Glutamatergic neuron (in vitro differentiated cells): Measurements from ENCODE around the gene TMEM38A. TPM values are rescaled to one million over a fixed set of nuclear protein-coding genes. Genes with fewer than 3 reads are reported as not detected.
A peak's percentile ranks its signal among the peaks of the same experiment; 100 is the strongest.

Experiments
- DNase-seq: peaks from one replicate; pipeline ENCODE4 v3.0.0; 2022
- H3K27ac Mint-ChIP-seq: one replicate; pipeline ENCODE4 v1.8.0; 2020; ENCODE audit warnings: mild to moderate bottlenecking, mixed read lengths, inconsistent platforms; ENCODE audit not compliant: unreplicated experiment
- H3K27me3 Mint-ChIP-seq: one replicate; pipeline ENCODE4 v1.8.0; 2020; ENCODE audit warnings: mild to moderate bottlenecking, moderate library complexity, mixed read lengths, inconsistent platforms; ENCODE audit not compliant: unreplicated experiment
- H3K36me3 Mint-ChIP-seq: one replicate; pipeline ENCODE4 v1.8.0; 2020; ENCODE audit warnings: mild to moderate bottlenecking, mixed read lengths, inconsistent platforms; ENCODE audit not compliant: unreplicated experiment
- H3K4me1 Mint-ChIP-seq: one replicate; pipeline ENCODE4 v1.8.0; 2020; ENCODE audit warnings: mild to moderate bottlenecking, low read depth, mixed read lengths, inconsistent platforms; ENCODE audit not compliant: unreplicated experiment
- H3K4me3 Mint-ChIP-seq: one replicate; pipeline ENCODE4 v1.8.0; 2020; ENCODE audit warnings: mild to moderate bottlenecking, mixed read lengths, inconsistent platforms; ENCODE audit not compliant: unreplicated experiment
- H3K9me3 Mint-ChIP-seq: one replicate; pipeline ENCODE4 v1.8.0; 2020; ENCODE audit warnings: mild to moderate bottlenecking, moderate library complexity, mixed read lengths, inconsistent platforms; ENCODE audit not compliant: unreplicated experiment
- total RNA-seq: library from RNA; stranded (reverse); fragmentation: NEBNext Ultra II Directional; extraction: Animal tissue kit (Norgen Biotek cat#: 25700); gene quantifications from one replicate; pipeline ENCODE4 v1.2.1, GENCODE V29; 2021; ENCODE audit not compliant: unreplicated experiment
- TF ChIP-seq, protein P1 (sequence below): fragments of 200-600 bp; sonication (generic); IDR thresholded peaks from one replicate; pipeline ENCODE4 v1.5.0; 2021; ENCODE audit not compliant: partially characterized antibody, unreplicated experiment

The TMEM38A gene
- total RNA-seq, 1 donor from 2014 or later: 7.1 TPM

DNA sequence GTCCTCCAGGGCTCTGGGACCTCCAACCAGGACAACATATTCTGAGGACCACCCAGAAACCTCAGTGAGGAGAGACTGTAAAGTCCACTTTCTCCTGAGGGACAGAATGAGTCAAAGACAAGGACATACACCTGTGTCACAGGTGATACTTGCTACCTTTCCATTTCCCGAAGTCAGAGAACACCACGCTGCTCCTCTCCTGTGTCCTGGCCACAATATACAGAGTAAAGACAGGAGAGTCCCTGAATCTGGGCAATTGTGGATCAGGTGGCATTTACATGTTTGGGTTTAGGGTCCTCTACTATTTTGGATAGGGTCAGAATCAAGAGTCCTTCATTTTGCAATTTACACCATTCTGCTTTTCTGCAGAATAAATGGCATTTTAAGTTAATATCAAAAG is 37.9 kb upstream of the TMEM38A start:
- no peak for DNase-seq
- peaks cover 30% of the 10 kb centered on the region for H3K4me1 Mint-ChIP-seq
- TF ChIP-seq, protein P1, sequence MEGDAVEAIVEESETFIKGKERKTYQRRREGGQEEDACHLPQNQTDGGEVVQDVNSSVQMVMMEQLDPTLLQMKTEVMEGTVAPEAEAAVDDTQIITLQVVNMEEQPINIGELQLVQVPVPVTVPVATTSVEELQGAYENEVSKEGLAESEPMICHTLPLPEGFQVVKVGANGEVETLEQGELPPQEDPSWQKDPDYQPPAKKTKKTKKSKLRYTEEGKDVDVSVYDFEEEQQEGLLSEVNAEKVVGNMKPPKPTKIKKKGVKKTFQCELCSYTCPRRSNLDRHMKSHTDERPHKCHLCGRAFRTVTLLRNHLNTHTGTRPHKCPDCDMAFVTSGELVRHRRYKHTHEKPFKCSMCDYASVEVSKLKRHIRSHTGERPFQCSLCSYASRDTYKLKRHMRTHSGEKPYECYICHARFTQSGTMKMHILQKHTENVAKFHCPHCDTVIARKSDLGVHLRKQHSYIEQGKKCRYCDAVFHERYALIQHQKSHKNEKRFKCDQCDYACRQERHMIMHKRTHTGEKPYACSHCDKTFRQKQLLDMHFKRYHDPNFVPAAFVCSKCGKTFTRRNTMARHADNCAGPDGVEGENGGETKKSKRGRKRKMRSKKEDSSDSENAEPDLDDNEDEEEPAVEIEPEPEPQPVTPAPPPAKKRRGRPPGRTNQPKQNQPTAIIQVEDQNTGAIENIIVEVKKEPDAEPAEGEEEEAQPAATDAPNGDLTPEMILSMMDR: no peak
- no peak overlapping the region for H3K27ac Mint-ChIP-seq
- H3K27me3 Mint-ChIP-seq: peaks cover 5% of the 10 kb centered on the region
- H3K4me3 Mint-ChIP-seq: no peak overlapping the region
- H3K9me3 Mint-ChIP-seq: peaks cover 2% of the 10 kb centered on the region
- no peaks in the 10 kb centered on the region for H3K36me3 Mint-ChIP-seq

DNA sequence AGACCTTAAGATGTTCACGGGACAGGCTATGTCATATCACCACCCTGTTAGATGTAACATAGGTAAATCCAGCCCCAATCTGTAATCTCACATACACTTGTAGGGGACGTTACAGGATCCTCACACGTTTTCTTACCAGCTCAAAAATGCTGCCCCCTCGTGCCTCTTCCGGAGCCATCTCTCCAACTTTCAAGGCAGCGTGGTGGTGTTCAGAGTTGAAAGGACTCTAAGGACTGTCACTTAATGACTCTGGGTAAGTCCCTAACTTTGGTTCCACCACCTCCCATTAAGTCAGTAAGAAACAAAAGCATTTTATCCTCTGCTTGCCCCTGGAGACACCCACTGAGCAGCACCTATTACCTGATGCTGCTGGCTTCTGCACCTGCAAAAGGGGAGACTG is 37.4 kb upstream of the TMEM38A start:
- Mint-ChIP-seq H3K9me3 (peaks cover 3% of the 10 kb centered on the region), H3K36me3 (no peaks in the 10 kb centered on the region), H3K4me1 (peaks cover 26% of the 10 kb centered on the region), H3K27me3 (peaks cover 5% of the 10 kb centered on the region), H3K27ac (no peak overlapping the region), H3K4me3 (no peak overlapping the region)
- TF ChIP-seq, protein P1: no peak
- no peak for DNase-seq

DNA sequence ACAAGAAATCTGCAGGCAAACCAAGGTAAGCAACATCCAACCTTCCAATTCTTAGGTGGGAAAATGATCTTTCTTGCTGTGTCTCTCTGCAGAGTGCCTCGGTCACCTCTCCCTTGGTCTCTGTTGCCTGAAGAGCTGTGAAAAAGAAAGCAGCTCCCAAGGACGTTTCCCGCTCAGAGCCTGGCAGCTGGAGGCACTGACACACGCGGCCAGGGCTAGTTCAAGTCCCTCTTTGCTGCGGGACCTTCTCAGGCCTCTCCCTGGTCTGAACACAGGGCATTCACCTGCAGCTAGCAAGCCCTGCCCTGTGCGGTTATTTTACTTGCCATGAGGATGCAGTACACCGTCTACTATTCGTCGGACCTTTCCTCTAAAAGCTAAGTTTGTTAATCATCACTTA is 36.7 kb upstream of the TMEM38A start:
- Mint-ChIP-seq H3K27me3 (peaks cover 3% of the 10 kb centered on the region), H3K36me3 (no peaks in the 10 kb centered on the region), H3K4me1 (peaks cover 22% of the 10 kb centered on the region), H3K4me3 (no peak overlapping the region), H3K9me3 (peaks cover 3% of the 10 kb centered on the region), H3K27ac (no peak overlapping the region)
- TF ChIP-seq, protein P1: no peak
- no peak for DNase-seq

DNA sequence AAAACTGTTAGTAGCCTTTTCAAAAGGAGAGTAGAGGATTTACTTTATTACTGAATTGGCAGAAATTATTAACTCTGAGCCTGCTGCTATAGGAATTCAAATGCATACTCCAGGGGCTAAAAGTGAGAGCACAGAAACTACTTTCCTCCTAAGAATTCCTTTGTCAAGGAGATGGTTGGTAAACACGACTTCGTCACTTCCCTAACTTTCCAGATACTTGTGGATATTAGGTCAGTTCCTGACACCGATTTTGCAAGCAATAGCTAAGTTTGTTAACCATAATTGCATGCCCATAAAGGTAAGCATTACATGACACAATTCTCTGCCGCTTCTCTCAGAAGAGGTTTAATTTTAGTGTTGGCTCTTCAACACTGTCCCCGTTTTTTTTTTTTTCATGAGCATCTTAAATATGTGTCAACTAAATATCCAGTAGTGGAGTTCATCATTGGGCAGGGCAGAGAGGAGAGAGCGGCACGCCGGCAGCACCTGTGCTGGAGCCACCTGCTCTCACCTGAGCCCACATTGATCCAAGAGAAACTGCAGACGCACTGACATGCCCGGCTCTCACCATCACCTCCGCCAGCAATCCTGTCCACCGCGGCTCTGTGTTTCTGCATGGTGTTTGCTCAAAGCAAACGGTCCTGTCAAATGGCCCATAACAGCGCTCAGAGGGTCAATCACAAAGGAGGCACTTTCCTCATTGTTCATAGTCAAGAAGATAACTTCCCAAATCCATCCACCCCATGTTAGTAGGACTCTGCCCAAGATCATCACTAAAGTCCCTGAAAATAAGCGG is 35.6 kb upstream of the TMEM38A start:
- Mint-ChIP-seq H3K4me1 (peaks cover 20% of the 10 kb centered on the region), H3K27me3 (peaks cover 3% of the 10 kb centered on the region), H3K36me3 (no peaks in the 10 kb centered on the region), H3K27ac (no peak overlapping the region), H3K4me3 (peak overlapping the region; percentile 73), H3K9me3 (peaks cover 5% of the 10 kb centered on the region)
- TF ChIP-seq, protein P1: no peak
- DNase-seq: no peak

DNA sequence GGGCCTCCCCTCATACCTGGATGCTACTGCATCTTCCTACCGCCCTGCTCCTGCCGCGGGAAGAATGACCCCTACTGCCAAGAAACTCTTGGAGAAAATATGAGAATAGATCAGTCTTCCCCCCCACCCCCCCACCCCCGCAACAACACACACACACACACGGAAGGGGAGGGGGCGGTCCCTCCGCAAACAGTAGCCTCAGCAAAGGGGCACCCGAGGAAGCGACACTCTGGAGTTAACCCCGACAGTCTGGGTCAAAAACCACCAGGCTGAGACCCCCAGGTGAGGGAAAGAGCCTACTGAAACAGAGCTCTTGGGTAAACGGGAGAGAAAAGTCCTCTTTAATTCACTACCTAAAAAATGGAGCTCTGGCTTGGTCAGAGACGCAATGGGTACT is 34.1 kb upstream of the TMEM38A start:
- TF ChIP-seq, protein P1: no peak
- no peak for DNase-seq
- H3K4me3 Mint-ChIP-seq: peak overlapping the region; percentile 91
- H3K36me3 Mint-ChIP-seq: no peaks in the 10 kb centered on the region
- H3K27me3 Mint-ChIP-seq: peaks cover 3% of the 10 kb centered on the region
- H3K4me1 Mint-ChIP-seq: peaks cover 19% of the 10 kb centered on the region
- peaks cover 5% of the 10 kb centered on the region for H3K9me3 Mint-ChIP-seq
- H3K27ac Mint-ChIP-seq: peak overlapping the region; percentile 48
